GM18526 (cell line): ENCODE measurements around the gene VPS39.

Experiments used
- POLR2A ChIP-seq: IDR thresholded peaks from 3 replicates; pipeline ENCODE4 v1.6.1; 2011; ENCODE audit not compliant: insufficient read length; ENCODE audit errors: extremely low read depth

The VPS39 gene

GRCh38 chr15:42134617-42135245 is 73.4 kb downstream of the VPS39 start:
- no peak for TF ChIP-seq POLR2A

DNA sequence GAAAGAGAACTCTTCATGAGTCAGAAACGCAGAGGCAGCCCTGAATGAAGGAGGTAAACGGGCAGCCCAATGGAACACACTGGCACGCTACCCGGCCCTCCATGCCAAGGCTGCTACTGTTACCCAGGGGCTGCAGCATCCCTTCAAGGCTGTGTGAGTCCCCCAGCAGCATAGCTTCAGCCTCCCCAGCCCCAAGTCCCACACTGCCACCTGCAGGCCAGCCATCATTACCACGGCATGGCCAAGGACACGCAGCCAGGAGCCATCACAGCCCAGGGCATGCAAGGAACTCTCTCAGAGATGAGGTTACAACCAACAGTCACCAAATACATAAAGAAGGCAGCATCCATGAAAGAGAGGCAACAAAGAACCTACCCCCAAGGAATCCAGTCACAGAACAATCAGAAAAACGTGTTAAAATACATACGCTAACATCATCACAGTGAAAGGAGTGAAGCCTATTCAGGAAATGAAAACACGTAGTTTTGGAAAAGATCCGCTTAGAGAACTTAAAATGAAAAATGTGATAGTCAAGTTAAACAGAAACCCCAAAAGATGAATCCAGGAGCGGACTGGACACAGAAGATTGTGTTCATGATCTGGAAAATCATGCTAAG is 74.1 kb downstream of the VPS39 start:
- TF ChIP-seq POLR2A, result no peak

DNA sequence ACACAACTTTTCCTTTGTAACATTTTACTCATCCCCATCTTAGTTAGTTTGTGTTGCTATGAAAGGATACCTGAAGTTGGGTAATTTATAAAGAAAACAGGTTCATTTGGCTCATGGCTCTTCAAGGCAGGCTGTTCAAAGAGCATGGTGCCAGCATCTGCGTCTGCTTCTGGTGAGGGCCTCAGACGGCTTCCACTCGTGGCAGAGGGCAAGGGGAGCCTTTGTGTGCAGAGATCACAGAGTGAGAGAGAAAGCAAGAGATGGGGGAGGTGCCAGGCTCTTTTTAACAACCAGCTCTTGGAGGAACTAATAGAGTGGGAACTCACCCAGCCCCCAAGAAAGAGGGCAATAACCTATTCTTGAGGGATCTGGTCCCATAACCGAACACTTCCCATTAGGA is 74.7 kb downstream of the VPS39 start:
- no peak for TF ChIP-seq POLR2A

GRCh38 chr15:42131826-42132806 is 76.0 kb downstream of the VPS39 start:
- TF ChIP-seq POLR2A, result no peak

DNA sequence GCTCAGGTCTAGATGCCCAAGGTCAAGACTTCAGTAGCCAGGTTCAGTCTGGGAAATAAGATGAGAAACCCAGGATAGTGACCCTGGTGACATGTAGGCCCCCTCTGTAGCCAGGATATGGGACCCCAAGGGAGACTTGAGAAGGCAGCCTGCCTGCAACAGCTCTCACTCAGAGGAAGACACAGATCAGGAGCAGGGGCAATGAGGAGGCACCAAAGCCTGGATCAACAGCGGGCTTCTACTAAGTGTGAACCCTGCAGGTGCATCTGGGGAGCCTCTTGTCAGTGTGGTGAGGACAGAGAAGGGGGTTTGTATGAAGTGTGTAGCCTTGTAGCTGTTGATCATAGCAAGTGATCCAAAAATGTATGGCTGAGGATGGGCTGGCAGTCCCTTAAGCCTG is 77.1 kb downstream of the VPS39 start:
- TF ChIP-seq POLR2A, result no peak

DNA sequence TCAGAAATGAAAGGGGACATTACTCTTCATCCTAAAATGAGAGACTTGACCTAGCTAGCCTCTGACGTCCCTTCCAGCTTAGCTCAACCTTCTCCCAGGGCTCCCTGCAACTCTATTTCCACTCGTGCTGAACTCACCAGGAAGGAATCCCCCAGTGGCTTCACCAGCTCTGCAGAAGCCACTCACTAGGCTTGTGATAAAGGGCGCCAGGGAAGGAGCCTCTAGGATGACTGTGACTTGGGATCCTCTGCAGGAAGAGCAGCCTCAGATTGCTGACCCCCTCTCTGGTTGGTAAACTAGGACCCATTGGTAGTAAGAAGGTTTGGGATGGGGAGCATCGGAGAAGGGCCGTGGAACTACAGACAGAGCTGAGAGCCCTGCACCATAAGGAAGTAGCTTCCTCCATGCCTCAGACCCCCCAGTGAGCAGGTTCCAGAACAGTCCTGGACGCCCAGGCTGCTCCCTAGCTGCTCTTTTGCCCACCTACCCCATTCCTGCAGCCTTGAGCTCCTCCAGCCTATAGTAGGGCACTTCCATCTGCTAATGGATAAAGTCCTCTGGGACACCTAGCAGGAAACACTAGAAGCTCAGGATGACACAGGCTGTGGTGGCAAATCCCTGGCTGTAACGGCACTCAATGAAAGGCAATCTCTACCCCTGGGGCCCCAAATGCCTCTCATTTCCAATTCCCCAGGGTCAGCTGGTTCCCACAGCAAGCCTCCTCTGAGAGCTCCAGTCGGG is 77.7 kb downstream of the VPS39 start:
- no peak for TF ChIP-seq POLR2A

DNA sequence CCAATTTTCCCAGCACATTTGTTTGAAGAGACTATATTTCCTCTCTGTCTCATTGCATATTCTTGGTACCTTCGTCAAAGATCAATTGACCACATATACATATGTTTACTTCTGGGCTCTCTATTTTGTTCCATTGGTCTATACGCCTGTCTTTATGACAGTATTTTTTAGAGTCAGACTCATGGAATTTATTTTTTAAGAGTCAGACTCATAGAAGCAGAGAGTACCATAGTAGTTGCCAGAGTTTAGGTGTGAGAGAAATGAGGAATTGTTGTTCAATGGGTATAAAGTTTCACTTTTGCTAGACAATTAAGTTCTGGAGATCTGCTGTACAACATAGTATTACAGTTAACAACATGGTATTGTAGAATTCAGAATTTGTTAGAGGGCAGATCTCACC is 78.7 kb downstream of the VPS39 start:
- TF ChIP-seq POLR2A, result no peak

DNA sequence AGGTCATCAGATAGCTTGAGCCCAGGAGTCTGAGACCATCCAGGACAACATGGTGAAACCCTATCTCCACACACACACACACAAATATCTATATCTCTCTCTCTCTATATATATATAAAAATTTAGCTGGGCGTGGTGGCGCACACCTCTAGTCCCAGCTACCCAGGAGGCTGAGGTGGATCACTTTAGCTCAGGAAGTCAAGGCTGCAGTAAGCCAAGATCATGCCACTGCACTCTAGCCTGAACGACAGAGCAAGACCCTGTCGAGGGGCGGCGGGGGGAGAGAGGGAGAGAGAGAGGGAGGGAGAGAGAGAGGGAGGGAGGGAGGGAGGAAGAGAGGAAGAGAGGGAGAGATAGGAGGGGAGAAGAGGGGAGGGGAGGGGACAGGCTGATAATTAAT is 79.6 kb downstream of the VPS39 start:
- TF ChIP-seq POLR2A, result no peak

DNA sequence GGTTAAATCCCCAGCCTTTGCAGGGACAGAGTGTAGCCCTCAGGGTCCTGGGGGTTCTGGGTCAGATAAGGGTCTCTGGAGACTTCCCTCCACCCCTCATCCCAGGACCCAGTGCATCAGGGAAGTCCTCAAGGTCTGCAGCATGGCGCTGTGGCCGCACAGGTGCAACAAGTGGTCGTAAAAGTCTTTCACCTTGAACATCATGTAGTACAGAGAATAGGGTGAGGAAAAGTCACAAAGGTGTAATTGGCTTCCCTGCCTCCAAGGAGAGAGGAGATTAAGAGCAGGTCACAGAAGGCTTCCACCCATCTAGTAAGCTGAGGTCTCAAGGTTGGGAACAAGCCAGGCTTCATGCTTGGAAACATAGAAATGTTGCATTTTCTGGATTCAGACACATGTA is 84.6 kb downstream of the VPS39 start:
- no peak for TF ChIP-seq POLR2A

DNA sequence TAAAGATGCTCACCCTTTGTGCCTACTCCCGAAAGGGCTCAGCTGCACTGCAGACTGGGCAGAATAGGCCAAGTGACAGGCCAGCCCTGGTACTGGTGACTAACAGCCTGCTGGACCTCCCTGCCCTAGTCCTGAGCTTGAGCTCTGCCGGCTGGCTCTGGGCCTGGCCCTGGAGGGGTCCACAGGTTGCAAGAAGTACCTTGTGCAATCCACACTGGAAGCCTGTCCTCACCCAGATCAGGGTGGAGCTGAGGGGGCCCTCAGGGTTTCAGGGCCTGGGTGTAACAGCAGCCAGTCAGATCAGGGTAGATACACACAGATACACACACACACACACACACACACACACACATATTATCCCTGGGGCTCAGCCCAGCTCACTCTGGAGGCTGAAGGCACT is 86.4 kb downstream of the VPS39 start:
- no peak for TF ChIP-seq POLR2A

- no peak for TF ChIP-seq POLR2A
These were observed 87.1 kb downstream of the VPS39 start for GRCh38 chr15:42121021-42121420.

- no peak for TF ChIP-seq POLR2A
These were observed 87.8 kb downstream of the VPS39 start for GRCh38 chr15:42120285-42120684.

- TF ChIP-seq POLR2A, result no peak
These were observed 88.7 kb downstream of the VPS39 start for GRCh38 chr15:42119446-42119760.

DNA sequence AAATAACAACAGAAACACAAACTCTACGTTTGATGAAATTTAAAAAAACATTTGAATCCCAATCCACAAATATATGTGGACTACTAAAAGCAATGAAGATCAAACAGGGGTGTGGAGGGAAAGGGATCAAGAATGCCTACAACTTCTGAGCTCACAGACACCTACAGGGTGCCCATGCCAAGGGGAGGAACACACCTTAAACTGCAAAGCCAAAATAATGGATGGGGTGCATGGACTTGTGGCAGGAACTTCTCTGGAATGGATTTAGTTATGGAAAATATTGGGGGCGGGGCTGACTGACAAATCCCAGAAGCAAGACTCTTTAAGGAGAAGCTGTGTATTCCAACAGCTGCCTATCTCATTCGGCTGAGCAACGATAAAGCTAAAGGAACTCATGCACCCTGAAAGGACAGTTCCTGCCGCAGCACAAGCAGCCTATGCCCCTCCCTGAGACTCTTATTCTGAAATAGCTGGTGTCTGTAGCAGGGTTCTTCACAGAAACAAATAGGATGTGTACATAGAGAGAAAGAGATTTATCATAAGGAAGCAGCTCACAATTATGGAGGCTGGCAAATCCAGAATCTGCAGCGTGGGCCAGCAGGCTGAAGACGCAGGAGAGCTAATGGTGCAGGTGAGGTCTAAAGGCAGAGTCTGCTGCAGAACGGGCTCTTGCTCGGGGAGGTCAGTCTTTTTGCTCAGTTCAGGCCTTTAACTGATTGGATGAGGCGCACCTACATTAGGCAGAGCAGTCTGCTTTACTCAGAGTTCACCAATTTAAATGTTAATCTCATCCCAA is 89.3 kb downstream of the VPS39 start:
- no peak for TF ChIP-seq POLR2A

DNA sequence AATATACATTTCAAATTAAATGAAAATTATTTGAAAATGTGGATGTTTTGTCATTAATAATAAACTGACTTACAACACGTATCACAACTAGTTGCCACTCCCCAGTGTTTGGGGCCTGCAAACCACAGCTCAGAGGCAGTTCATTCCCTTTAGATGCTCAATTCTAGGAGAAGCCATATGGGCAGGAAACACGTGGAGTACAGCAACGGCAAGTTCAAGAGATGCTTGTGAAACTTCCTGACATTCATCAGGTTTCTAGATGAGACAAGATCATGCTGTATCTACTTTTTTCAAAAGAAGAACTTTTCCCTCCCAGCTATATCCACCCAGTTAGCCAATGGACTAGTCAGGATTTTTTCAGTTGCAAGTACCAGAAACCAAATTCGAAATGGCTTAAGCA is 96.2 kb downstream of the VPS39 start:
- no peak for TF ChIP-seq POLR2A
